Inflammatory macrophage treated with lipopolysaccharide for 1 hour (primary cell): ENCODE results near the gene CMC4.
A peak's percentile ranks its signal among the peaks of the same experiment; 100 is the strongest.

Experiments used
- DNase-seq, 2 donors: peaks; one replicate each; pipeline ENCODE4 v3.0.0-alpha.2; 2020 to 2022

The CMC4 gene

GRCh38 chrX:155070975-155071693 lies at the start of gene CMC4, which contains the start of the genes BRCC3 and MTCP1:
Gene CMC4, minus strand, starts transcription at chrX:155071136. Its CDS starts 7,113 bp downstream, at chrX:155064023.
Gene BRCC3, plus strand, starts transcription at chrX:155071508. Its CDS starts 20 bp downstream, at chrX:155071528.
Gene MTCP1, minus strand, starts transcription at chrX:155071136. Its CDS starts 5,126 bp downstream, at chrX:155066010.
- DNase-seq = peak; percentile 64 to 68

GRCh38 chrX:155115174-155115819 lies 44.4 kb upstream of the CMC4 start:
- peak; percentile 9 to 64 for DNase-seq

DNA sequence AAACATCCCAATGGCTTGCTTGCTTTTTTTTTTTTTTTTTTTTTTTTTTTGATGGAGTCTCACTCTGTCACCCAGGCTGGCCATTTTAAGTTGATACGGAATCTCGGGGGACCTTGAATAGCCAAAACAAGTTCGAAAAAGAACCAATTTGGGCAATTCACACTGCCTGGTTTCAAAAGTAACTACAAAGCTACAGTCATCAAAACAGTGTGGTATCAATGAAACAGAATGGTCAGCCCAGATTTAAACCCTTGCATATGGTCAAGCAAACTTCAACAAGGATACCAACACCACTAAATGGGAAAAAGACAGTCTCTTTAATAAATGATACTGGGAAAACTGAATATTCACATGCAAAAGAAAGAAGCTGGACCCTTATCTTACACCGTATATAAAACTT lies 42.2 kb upstream of the CMC4 start:
- DNase-seq = no peak

- DNase-seq = no peak
Observed at GRCh38 chrX:155112171-155112570, 41.2 kb upstream of the CMC4 start.

- DNase-seq = no peak
Observed at GRCh38 chrX:155108427-155108826, 37.5 kb upstream of the CMC4 start.

DNA sequence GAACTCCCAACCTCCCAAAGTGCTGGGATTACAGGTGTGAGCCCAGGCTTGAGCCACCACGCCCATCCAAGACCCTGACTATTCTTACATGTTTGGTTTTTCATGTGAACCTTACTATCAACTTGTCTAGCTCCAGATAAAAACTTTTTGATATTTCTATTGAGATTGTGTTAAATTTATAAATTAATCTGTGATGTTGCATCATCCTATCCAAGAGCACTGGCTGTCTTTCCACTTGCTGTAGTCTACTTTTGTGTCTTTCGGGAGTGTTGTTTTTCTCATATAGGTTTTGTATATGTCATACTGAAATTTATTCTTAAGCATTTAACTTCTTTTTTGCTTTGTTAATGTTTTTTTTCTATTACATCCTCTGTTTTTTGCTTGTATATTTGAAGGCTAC lies 35.0 kb upstream of the CMC4 start:
- DNase-seq = no peak

DNA sequence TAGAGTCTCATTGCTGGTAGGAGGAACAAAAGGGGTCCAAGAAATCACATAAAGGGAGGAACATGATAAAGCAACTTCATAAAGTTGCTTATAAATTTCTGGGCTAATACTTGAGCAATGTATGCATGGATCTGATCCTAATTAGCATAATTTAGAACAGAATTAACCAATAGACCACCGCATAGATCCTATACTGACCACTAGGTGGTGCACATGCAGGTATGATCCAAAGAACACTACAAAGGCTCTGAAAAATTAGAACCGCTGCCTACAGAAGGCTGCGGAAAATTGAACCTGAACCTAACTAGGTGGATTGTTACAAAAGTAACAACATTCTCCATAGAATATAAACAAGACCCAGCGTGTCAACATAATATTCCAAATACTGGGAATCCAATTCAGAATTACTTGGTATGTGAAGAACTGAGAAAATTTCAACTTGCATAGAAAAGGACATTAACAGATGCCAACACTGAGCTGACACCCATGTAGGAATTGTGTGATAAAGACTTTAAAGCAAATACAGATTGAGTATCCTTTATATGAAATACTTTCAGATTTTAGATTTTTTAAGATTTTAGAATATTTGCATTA lies 23.6 kb upstream of the CMC4 start:
- DNase-seq = peak in 1 of 2 donors; percentile 24

- no peak for DNase-seq
Observed at GRCh38 chrX:155086961-155087735, 16.2 kb upstream of the CMC4 start.

GRCh38 chrX:155086202-155086840 lies 15.4 kb upstream of the CMC4 start:
- peak in 1 of 2 donors; percentile 33 for DNase-seq

DNA sequence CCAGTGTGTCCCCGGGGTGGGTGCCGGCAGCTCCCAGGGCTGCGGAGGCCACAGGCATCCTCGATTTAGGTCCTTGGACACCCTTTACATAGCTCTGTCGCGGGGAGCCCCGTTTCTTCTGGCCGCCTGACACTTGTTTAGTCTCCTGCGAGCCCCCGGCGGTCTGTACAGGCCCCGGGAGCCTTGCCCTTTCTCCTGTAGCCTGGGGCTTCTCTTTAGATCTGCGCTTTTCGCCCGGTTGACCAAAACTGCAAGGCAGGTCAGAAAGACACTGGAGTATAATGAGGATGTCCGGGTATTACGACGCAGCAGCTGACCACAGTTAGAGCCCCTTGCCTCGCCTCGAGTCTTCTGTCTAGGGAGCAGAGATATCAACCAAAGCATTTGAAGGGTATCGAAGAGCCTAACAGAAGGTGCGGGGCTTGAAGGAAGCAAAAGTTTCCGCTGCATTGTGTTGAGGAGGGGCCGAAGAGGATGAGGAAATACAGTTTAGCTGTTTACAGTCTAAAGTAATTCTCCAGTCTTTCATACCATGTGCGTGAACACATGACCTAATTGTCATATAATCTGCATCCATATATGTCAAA lies 851 bp upstream of the CMC4 start:
- DNase-seq = peak; percentile 5 to 18

DNA sequence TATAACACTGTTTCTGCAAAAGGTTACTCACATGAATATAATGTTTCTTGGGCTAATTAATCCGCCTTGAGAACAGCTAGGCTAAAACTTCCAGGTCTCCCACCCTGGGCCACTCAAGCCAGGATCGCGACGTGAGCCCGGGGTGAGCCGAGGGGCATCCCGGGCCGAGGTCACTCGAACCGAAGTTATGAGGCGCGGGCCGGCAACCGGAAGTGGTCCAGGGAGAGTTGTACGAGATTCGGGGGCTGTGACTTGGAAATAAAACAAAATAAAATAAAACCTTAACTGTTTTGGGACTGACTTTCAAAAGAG lies 317 bp downstream of the CMC4 start:
- no peak for DNase-seq

GRCh38 chrX:155070038-155070437 lies 898 bp downstream of the CMC4 start:
- DNase-seq = no peak

GRCh38 chrX:155069414-155069813 lies 1.5 kb downstream of the CMC4 start:
- no peak for DNase-seq

DNA sequence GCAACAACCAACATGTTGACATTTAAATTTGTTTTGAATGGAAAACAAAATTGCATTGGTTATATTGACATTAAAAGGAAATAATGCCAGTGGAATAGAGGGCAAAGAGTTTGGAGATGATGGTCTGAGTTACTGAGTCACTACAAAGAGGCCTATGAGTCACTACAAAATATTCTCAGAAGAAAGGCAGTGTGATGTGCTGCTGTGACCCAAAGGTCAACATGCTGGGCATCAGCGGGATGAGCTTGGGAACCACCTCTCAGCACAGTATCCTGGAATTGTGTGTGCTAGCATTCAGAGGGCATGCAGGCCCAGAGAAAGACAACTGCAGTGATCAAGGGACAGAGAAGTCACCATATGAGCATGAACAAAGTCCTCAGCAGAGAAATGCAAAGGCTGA lies 2.8 kb downstream of the CMC4 start:
- DNase-seq = peak; percentile 20 to 69

DNA sequence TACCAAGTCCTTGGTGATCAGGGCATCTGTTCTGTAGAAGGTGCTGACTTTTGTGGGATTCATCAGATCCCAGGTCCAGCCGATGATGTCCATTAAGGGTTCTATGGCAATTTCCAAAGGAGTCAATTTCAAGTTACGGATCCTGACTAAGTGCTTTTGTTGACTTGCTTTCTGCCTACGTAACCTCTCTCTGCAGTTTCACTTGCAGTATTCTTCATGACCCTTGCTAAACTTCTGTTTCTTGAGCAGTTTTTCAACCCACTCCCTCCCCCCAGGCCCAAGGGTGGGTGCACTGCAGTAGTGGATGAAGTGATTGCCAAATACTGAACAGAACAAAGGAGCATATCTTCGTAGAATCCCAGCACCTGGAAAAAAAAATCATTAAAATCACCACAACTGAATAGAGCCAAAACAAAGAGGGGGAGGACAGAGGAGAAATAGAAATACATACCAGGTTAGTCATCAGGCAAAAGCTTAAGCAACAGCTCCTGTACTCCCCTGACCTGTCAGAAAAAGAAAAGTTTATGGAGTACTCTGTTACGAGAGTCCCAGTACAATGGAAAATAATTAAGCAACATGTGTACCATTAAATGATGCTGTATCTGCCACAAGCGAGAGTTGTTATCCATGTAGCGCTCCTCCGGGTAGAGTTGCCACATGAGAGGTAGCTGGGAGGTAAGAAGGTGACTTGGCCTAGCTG lies 5.8 kb downstream of the CMC4 start:
- no peak for DNase-seq

DNA sequence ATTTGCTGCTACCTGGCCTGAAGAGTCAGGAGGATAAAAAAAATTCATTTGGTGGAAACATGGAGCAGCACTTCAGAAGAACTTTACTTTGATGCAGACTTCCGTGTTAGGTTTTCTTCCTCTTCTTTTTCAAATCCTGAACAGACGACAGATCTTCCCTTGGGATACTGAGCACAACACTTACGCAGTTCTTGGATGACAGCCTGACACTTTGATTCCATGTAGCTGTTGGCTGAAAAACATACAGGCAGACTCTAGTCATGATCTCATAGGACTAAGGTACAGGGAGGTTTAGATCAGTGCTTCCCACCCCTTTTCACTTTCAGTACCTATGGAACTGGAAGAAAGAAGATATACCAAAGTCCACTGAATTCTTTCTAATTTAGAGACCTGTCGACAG lies 9.2 kb downstream of the CMC4 start:
- no peak for DNase-seq

DNA sequence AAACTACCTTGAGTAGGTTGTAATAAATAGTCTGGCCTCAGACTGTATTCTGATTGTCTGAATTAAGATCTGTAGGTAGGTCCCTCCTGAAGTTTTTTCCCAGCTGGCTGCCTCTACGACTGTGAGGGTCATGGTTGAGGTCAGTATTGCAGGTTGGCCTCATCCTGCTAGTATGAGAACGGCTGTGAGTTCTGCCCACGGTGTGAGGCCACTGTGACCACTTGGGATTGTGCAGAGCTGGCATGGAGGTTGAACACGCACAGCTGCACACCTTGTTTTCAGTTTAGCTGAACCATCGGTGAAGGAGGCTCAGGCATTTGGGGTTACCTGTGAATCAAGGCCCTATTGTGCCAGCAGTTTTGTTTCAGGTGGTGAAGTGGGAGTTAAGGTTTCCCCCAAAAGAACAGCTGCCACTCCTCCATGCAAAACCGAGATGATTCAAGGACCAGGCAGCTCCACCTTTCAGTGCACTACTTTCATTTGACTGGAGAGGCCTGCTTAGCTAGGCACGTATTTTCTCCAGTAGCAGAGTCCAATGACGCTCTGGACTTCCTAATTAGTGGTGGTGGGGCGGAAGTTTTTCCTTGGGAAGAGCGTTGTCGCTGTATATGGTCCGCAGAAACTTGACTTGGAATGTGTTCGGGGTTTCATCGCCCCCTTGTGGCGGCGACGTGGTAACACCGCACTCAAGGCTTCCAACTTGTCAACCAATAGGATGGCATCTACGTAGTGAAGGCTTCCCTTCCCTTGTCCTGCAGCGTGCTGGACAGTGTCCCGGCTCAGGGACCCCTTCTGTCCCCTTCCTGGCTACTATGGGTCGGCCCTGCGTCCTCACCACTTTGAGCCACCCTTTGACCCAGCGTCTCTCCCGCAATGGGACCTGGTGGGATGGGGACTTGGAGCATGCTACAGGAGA lies 13.8 kb downstream of the CMC4 start:
- peak; percentile 28 to 54 for DNase-seq

- DNase-seq = no peak
Observed at GRCh38 chrX:155056471-155056870, 14.5 kb downstream of the CMC4 start.

DNA sequence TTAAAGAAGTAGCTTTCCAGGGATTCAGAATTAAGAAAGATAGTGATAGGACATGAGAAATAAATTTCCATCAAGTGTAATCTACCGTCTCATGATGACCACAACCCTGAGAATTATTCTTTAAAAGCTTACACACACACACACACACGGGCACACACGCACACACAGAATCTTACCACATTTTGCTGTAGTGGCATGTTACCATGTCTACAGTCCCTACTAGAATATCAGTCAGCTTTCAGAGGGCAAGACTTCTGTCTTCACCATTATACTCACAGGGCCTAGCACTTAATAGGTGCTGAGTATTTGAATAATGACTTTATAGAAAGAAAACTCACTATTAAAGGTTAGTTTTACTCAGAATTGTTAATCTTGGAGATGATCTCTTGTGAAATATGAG lies 15.4 kb downstream of the CMC4 start:
- DNase-seq = no peak

DNA sequence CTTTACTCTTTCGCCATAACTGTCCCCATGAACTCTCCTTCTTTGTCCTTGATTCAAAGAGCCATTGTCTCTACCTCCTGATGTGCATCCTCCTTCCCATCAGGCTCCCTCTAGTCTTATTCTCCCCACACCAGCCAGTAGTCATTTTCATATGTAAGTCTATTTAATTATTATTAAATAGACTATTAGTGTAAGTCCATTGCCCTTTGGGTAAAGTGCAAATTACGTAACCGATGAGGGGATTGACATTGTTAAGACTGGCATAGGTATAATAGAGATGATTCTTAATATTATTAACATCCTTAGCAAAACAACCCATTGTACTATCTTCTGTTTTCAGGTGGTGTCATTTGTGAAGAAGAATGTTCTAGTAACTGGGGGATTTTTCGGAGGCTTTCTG lies 16.7 kb downstream of the CMC4 start:
- DNase-seq = no peak

DNA sequence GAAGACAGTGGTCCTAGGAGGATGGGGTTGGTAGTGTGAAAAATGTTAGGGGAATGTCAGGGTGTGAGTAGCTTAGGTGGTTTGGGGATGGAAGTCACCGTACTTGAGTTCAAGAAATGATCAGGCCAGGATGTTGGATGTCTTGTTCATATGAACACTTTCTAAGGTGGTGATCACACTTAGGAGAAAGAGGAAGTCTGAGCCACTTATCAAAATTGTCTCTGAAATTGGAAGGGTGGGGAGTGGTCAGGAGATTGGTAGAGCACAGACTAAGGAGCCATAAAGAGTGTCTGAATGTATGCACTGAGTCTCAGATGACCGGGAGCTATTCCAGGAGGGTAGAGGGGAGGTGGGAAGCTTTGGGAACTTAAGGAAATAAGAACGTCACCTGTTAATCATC lies 17.3 kb downstream of the CMC4 start:
- no peak for DNase-seq
